Activated T-helper 2 cell treated with anti-CD3 and anti-CD28 coated beads, Interferon-gamma antibody, Interleukin-2, Interleukin-4, amounts not matched to agents 10 μg/mL and 5 μg/mL and 100 μg/mL, durations not matched to agents 14 hours and 24 hours and 36 hours (primary cell): ENCODE data around the gene ERVFRD-1. TPM values are rescaled to one million over a fixed set of nuclear protein-coding genes. Genes with fewer than 3 reads are reported as not detected.

Experiments
- DNase-seq: peaks from one replicate; pipeline ENCODE4 v3.0.0; 2021; ENCODE audit warnings: low spot score
- H3K27ac Mint-ChIP-seq: one replicate; pipeline ENCODE4 v1.8.0; 2021; ENCODE audit warnings: mixed read lengths
- H3K27me3 Mint-ChIP-seq: one replicate; pipeline ENCODE4 v1.8.0; 2021; ENCODE audit warnings: low read depth, mixed read lengths
- H3K36me3 Mint-ChIP-seq: one replicate; pipeline ENCODE4 v1.8.0; 2021; ENCODE audit warnings: low read depth, mixed read lengths
- H3K4me1 Mint-ChIP-seq: one replicate; pipeline ENCODE4 v1.8.0; 2021; ENCODE audit warnings: low read depth, mixed read lengths
- H3K4me3 Mint-ChIP-seq: one replicate; pipeline ENCODE4 v1.8.0; 2021; ENCODE audit warnings: low read depth, mild to moderate bottlenecking, moderate library complexity, mixed read lengths
- H3K9me3 Mint-ChIP-seq: one replicate; pipeline ENCODE4 v1.8.0; 2021; ENCODE audit warnings: mixed read lengths
- intact Hi-C: fragments of 100-400 bp; cut with micrococcal nuclease; formaldehyde crosslinking; loops from one replicate; pipeline ENCODE4 v1.15.1; 2023
- total RNA-seq: library from RNA; stranded (reverse); gene quantifications from 2 replicates; pipeline ENCODE4 v1.2.3, GENCODE V29; 2022

Gene ERVFRD-1
- total RNA-seq, 1 donor from 2014 or later: not detected

- Mint-ChIP-seq H3K36me3 (no peaks in the 10 kb centered on the region), H3K4me3 (no peak overlapping the region), H3K9me3 (no peaks in the 10 kb centered on the region), H3K27me3 (peaks cover 4% of the 10 kb centered on the region), H3K27ac (no peak overlapping the region), H3K4me1 (peaks cover 22% of the 10 kb centered on the region)
- intact Hi-C loops: loop anchor here (5.0 kb wide), 1 partner anchor 281 kb away; no protein-coding TSS in a partner anchor
- no peak for DNase-seq
Observed at GRCh38 chr6:11141295-11141694, 29.8 kb upstream of the ERVFRD-1 start.

- no peak for DNase-seq
- H3K4me1 Mint-ChIP-seq: peaks cover 22% of the 10 kb centered on the region
- H3K4me3 Mint-ChIP-seq: no peak overlapping the region
- H3K9me3 Mint-ChIP-seq: no peaks in the 10 kb centered on the region
- H3K27ac Mint-ChIP-seq: no peak overlapping the region
- peaks cover 4% of the 10 kb centered on the region for H3K27me3 Mint-ChIP-seq
- intact Hi-C loops: loop anchor here (5.0 kb wide), 1 partner anchor 282 kb away; no protein-coding TSS in a partner anchor
- H3K36me3 Mint-ChIP-seq: peaks cover 8% of the 10 kb centered on the region
Observed at GRCh38 chr6:11140056-11140455, 28.5 kb upstream of the ERVFRD-1 start.

GRCh38 chr6:11139051-11139960 is 27.8 kb upstream of the ERVFRD-1 start:
- H3K4me1 Mint-ChIP-seq: peaks cover 19% of the 10 kb centered on the region
- H3K27me3 Mint-ChIP-seq: peaks cover 4% of the 10 kb centered on the region
- intact Hi-C loops: no loop called here
- H3K36me3 Mint-ChIP-seq: peaks cover 15% of the 10 kb centered on the region
- H3K4me3 Mint-ChIP-seq: no peak overlapping the region
- H3K27ac Mint-ChIP-seq: no peak overlapping the region
- no peaks in the 10 kb centered on the region for H3K9me3 Mint-ChIP-seq
- DNase-seq: no peak

GRCh38 chr6:11136809-11137208 is 25.3 kb upstream of the ERVFRD-1 start:
- H3K27me3 Mint-ChIP-seq: no peaks in the 10 kb centered on the region
- peaks cover 14% of the 10 kb centered on the region for H3K4me1 Mint-ChIP-seq
- no peaks in the 10 kb centered on the region for H3K9me3 Mint-ChIP-seq
- H3K4me3 Mint-ChIP-seq: no peak overlapping the region
- intact Hi-C loops: no loop called here
- peaks cover 17% of the 10 kb centered on the region for H3K36me3 Mint-ChIP-seq
- H3K27ac Mint-ChIP-seq: no peak overlapping the region
- no peak for DNase-seq

GRCh38 chr6:11133281-11133680 is 21.8 kb upstream of the ERVFRD-1 start:
- H3K27me3 Mint-ChIP-seq: no peaks in the 10 kb centered on the region
- peaks cover 17% of the 10 kb centered on the region for H3K36me3 Mint-ChIP-seq
- H3K27ac Mint-ChIP-seq: no peak overlapping the region
- no peak overlapping the region for H3K4me3 Mint-ChIP-seq
- H3K9me3 Mint-ChIP-seq: no peaks in the 10 kb centered on the region
- DNase-seq: no peak
- intact Hi-C loops: no loop called here
- H3K4me1 Mint-ChIP-seq: peaks cover 11% of the 10 kb centered on the region

GRCh38 chr6:11132194-11132888 is 20.8 kb upstream of the ERVFRD-1 start:
- intact Hi-C loops: no loop called here
- Mint-ChIP-seq H3K4me3 (no peak overlapping the region), H3K36me3 (peaks cover 19% of the 10 kb centered on the region)

GRCh38 chr6:11130605-11131004 is 19.1 kb upstream of the ERVFRD-1 start:
- intact Hi-C loops: no loop called here
- Mint-ChIP-seq H3K4me1 (peaks cover 16% of the 10 kb centered on the region), H3K27ac (no peak overlapping the region), H3K27me3 (no peaks in the 10 kb centered on the region), H3K4me3 (no peak overlapping the region), H3K9me3 (no peaks in the 10 kb centered on the region), H3K36me3 (peaks cover 23% of the 10 kb centered on the region)
- no peak for DNase-seq

More at GRCh38 chr6:11132194-11132888, 20.8 kb upstream of the ERVFRD-1 start:
- Mint-ChIP-seq H3K27ac (no peak overlapping the region), H3K9me3 (no peaks in the 10 kb centered on the region), H3K27me3 (no peaks in the 10 kb centered on the region), H3K4me1 (peaks cover 12% of the 10 kb centered on the region)
- DNase-seq: no peak

GRCh38 chr6:11129908-11130565 is 18.5 kb upstream of the ERVFRD-1 start:
- H3K36me3 Mint-ChIP-seq: peaks cover 18% of the 10 kb centered on the region
- DNase-seq: no peak
- peaks cover 16% of the 10 kb centered on the region for H3K4me1 Mint-ChIP-seq
- H3K27me3 Mint-ChIP-seq: no peaks in the 10 kb centered on the region
- H3K9me3 Mint-ChIP-seq: no peaks in the 10 kb centered on the region
- H3K4me3 Mint-ChIP-seq: no peak overlapping the region
- intact Hi-C loops: no loop called here
- H3K27ac Mint-ChIP-seq: peak overlapping the region; percentile 15

GRCh38 chr6:11128608-11129007 is 17.1 kb upstream of the ERVFRD-1 start:
- Mint-ChIP-seq H3K4me3 (no peak overlapping the region), H3K9me3 (no peaks in the 10 kb centered on the region), H3K4me1 (peaks cover 20% of the 10 kb centered on the region), H3K27ac (no peak overlapping the region), H3K27me3 (no peaks in the 10 kb centered on the region), H3K36me3 (peaks cover 9% of the 10 kb centered on the region)
- intact Hi-C loops: no loop called here
- DNase-seq: no peak

GRCh38 chr6:11126876-11127275 is 15.4 kb upstream of the ERVFRD-1 start:
- Mint-ChIP-seq H3K27me3 (no peaks in the 10 kb centered on the region), H3K4me1 (peaks cover 33% of the 10 kb centered on the region), H3K4me3 (no peak overlapping the region), H3K36me3 (peaks cover 9% of the 10 kb centered on the region), H3K27ac (no peak overlapping the region), H3K9me3 (no peaks in the 10 kb centered on the region)
- intact Hi-C loops: no loop called here
- no peak for DNase-seq

- Mint-ChIP-seq H3K4me3 (no peak overlapping the region), H3K27ac (no peak overlapping the region), H3K4me1 (peaks cover 39% of the 10 kb centered on the region), H3K9me3 (no peaks in the 10 kb centered on the region), H3K27me3 (no peaks in the 10 kb centered on the region), H3K36me3 (peaks cover 9% of the 10 kb centered on the region)
- intact Hi-C loops: no loop called here
- DNase-seq: no peak
Observed at GRCh38 chr6:11123978-11124377, 12.5 kb upstream of the ERVFRD-1 start.

GRCh38 chr6:11122380-11122779 is 10.9 kb upstream of the ERVFRD-1 start:
- intact Hi-C loops: no loop called here
- Mint-ChIP-seq H3K9me3 (no peaks in the 10 kb centered on the region), H3K36me3 (peaks cover 8% of the 10 kb centered on the region), H3K27ac (no peak overlapping the region), H3K4me1 (peaks cover 38% of the 10 kb centered on the region), H3K4me3 (no peak overlapping the region), H3K27me3 (no peaks in the 10 kb centered on the region)
- no peak for DNase-seq
